Endothelial cell (in vitro differentiated cells): ENCODE data around the gene PPP2R5D. TPM values are rescaled to one million over a fixed set of nuclear protein-coding genes. Genes with fewer than 3 reads are reported as not detected.
A peak's percentile ranks its signal among the peaks of the same experiment; 100 is the strongest.
"Not testable (repeated sequence)": the region's sequence is repeated elsewhere in the genome, so short reads cannot be mapped to it uniquely, and the experiment has no call there.

Experiments
- DNase-seq: peaks from one replicate; pipeline ENCODE4 v3.0.0; 2021; ENCODE audit warnings: low spot score
- H3K27ac Mint-ChIP-seq: one replicate; pipeline ENCODE4 v1.8.0; 2021; ENCODE audit warnings: mixed read lengths, inconsistent platforms; ENCODE audit not compliant: unreplicated experiment
- H3K27me3 Mint-ChIP-seq: one replicate; pipeline ENCODE4 v1.8.0; 2021; ENCODE audit warnings: mild to moderate bottlenecking, moderate library complexity, mixed read lengths, inconsistent platforms; ENCODE audit not compliant: unreplicated experiment
- H3K36me3 Mint-ChIP-seq: one replicate; pipeline ENCODE4 v1.8.0; 2021; ENCODE audit warnings: mild to moderate bottlenecking, low read depth, mixed read lengths, inconsistent platforms; ENCODE audit not compliant: unreplicated experiment
- H3K4me1 Mint-ChIP-seq: one replicate; pipeline ENCODE4 v1.8.0; 2021; ENCODE audit warnings: mild to moderate bottlenecking, mixed read lengths, inconsistent platforms; ENCODE audit not compliant: unreplicated experiment
- H3K4me3 Mint-ChIP-seq: one replicate; pipeline ENCODE4 v1.8.0; 2021; ENCODE audit warnings: mild to moderate bottlenecking, mixed read lengths, inconsistent platforms; ENCODE audit not compliant: unreplicated experiment
- H3K9me3 Mint-ChIP-seq: one replicate; pipeline ENCODE4 v1.8.0; 2021; ENCODE audit warnings: mixed read lengths, inconsistent platforms; ENCODE audit not compliant: unreplicated experiment
- total RNA-seq: library from RNA; stranded (reverse); fragmentation: NEBNext Ultra II Directional; extraction: Animal tissue kit (Norgen Biotek cat#: 25700); gene quantifications from one replicate; pipeline ENCODE4 v1.2.1, GENCODE V29; 2021; ENCODE audit not compliant: unreplicated experiment
- TF ChIP-seq, protein P1 (sequence below): fragments of 200-600 bp; sonication (generic); IDR thresholded peaks from one replicate; pipeline ENCODE4 v1.5.0; 2021; ENCODE audit warnings: antibody characterized with exemption; ENCODE audit not compliant: unreplicated experiment

The PPP2R5D gene
- total RNA-seq, 1 donor from 2014 or later, result 58.0 TPM

DNA sequence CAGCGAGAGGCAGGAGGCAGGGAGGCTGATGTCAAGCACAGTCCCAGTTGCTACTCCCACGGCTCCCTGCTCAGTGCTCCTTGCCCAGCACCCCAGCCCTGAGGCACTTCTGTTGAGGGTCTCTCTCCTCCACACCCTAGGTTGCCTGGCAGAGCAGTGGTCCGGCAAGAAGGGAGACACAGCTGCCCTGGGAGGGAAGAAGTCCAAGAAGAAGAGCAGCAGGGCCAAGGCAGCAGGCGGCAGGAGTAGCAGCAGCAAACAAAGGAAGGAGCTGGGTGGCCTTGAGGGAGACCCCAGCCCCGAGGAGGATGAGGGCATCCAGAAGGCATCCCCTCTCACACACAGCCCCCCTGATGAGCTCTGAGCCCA is 46.0 kb upstream of the PPP2R5D start:
- Mint-ChIP-seq H3K36me3 (peaks cover 33% of the 10 kb centered on the region), H3K4me1 (peaks cover 21% of the 10 kb centered on the region), H3K27me3 (no peaks in the 10 kb centered on the region), H3K27ac (no peak overlapping the region), H3K4me3 (no peak overlapping the region), H3K9me3 (no peaks in the 10 kb centered on the region)
- TF ChIP-seq, protein P1, sequence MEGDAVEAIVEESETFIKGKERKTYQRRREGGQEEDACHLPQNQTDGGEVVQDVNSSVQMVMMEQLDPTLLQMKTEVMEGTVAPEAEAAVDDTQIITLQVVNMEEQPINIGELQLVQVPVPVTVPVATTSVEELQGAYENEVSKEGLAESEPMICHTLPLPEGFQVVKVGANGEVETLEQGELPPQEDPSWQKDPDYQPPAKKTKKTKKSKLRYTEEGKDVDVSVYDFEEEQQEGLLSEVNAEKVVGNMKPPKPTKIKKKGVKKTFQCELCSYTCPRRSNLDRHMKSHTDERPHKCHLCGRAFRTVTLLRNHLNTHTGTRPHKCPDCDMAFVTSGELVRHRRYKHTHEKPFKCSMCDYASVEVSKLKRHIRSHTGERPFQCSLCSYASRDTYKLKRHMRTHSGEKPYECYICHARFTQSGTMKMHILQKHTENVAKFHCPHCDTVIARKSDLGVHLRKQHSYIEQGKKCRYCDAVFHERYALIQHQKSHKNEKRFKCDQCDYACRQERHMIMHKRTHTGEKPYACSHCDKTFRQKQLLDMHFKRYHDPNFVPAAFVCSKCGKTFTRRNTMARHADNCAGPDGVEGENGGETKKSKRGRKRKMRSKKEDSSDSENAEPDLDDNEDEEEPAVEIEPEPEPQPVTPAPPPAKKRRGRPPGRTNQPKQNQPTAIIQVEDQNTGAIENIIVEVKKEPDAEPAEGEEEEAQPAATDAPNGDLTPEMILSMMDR, result no peak
- no peak for DNase-seq

DNA sequence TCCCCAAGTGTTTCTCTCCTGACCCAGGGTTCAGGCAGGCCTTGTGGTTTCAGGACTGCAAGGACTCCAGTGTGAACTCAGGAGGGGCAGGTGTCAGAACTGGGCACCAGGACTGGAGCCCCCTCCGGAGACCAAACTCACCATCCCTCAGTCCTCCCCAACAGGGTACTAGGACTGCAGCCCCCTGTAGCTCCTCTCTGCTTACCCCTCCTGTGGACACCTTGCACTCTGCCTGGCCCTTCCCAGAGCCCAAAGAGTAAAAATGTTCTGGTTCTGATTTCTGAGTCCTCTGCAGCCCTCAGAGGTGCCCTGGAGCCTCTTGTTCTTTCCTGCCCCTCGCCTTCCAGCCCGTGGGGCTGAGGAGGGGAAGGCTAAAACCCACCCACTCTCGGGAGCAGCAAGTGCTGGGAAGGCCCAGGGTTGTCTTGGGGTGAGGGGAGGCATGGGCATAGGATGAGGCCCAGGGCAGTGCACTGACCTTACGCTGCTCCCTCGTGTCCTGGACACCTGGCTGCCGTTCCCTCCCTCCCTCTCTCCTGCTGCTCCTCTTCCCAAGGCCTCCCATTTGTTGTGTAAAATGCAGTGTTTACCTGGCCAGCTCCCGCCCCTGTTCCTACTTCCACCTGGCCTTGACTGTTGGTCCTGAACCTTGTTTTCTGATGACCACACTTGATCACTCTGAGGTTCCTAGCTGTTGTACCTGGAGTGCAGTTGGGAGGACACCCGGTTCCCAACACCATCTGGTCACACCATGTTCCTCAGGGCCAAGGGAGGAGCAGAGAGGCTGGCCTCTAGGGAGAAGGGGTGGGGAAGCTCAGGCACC is 45.2 kb upstream of the PPP2R5D start:
- Mint-ChIP-seq H3K27me3 (peaks cover 2% of the 10 kb centered on the region), H3K36me3 (peaks cover 36% of the 10 kb centered on the region), H3K4me1 (peaks cover 20% of the 10 kb centered on the region), H3K9me3 (no peaks in the 10 kb centered on the region), H3K27ac (peak overlapping the region; percentile 57), H3K4me3 (peak overlapping the region; percentile 65)
- no peak for DNase-seq
- TF ChIP-seq, protein P1, result no peak

DNA sequence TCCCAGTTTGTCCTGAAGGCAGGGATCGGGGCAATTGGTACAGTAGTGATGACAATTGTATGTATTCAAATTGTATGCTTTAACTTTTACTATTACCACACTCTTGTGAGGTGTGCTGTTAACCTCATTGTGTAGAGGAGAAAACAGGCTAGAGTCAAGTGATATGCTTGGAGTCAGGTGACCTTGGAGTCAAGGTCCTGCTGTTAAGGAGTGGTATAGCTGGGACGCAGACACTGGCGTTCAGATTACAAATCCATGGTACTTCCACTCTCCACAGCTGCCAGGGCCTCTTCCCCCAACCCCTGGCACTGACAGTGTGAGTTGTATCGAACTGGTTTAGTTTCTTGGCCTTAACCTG is 44.6 kb upstream of the PPP2R5D start:
- TF ChIP-seq, protein P1, result no peak
- Mint-ChIP-seq H3K27ac (no peak overlapping the region), H3K4me3 (peak overlapping the region; percentile 65), H3K9me3 (no peaks in the 10 kb centered on the region), H3K4me1 (peaks cover 20% of the 10 kb centered on the region), H3K36me3 (peaks cover 36% of the 10 kb centered on the region), H3K27me3 (peaks cover 2% of the 10 kb centered on the region)
- DNase-seq, result no peak

DNA sequence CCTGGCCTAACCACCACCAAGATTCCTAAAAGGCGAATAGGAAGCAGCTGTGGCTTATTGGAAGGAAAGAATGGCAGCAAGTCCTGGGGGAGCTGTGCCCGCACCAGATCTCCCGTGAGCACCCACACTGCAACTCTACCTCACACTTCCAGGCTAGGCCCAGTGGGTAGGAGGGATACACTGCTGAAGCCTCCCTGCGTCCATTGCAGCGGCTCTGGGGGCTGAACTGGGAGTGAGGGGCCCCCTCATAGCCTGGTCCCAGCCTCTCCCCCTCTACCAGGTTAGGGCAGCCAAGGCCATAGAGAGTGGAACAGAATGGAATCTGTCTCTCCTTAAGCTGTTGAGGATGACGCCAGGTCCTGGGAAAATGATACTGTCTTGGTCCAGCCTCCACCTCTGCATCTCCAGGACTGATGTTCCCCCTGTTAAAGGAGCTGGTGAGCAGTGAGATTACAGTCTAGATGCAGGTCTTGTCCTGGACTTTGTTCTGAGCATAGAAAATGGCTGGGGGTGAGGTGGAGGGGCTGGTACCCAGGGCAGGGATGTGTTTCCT is 43.8 kb upstream of the PPP2R5D start:
- Mint-ChIP-seq H3K36me3 (peaks cover 35% of the 10 kb centered on the region), H3K4me3 (no peak overlapping the region), H3K9me3 (no peaks in the 10 kb centered on the region), H3K4me1 (peaks cover 20% of the 10 kb centered on the region), H3K27ac (no peak overlapping the region), H3K27me3 (peaks cover 2% of the 10 kb centered on the region)
- TF ChIP-seq, protein P1, result no peak
- no peak for DNase-seq

DNA sequence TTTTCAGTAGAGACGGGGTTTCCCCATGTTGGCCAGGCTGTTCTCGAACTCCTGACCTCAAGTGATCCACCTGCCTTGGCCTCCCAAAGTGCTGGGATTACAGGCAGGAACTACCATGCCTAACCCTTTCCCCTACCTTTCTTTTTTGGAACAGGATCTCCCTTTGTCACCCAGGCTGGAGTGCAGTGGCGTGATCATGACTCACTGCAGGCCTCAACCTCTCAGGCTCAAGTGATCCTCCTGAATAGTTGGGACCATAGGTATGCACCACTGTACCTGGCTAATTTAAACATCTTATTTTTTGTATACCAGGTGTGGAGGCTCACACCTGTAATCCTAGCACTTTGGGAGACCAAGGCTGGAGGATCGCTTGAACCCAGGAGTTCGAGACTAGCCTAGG is 43.0 kb upstream of the PPP2R5D start:
- H3K4me3 Mint-ChIP-seq, H3K27me3 Mint-ChIP-seq, DNase-seq, H3K9me3 Mint-ChIP-seq, H3K27ac Mint-ChIP-seq: not testable (repeated sequence)
- peaks cover 13% of the 10 kb centered on the region for H3K4me1 Mint-ChIP-seq
- H3K36me3 Mint-ChIP-seq, result peaks cover 27% of the 10 kb centered on the region
